Anterior cingulate cortex (tissue), 58 donors: ENCODE data around the gene CYP17A1.

Experiments used
- DNase-seq, 58 donors: peaks; one replicate each; lab custom pipeline; 2025; lab: John Stamatoyannopoulos, UW

The CYP17A1 gene

GRCh38 chr10:102812231-102812876, 24.9 kb downstream of the CYP17A1 start:
- peak in 3 of 58 donors; percentile 2 to 11 (median 10) for DNase-seq

GRCh38 chr10:102811346-102811745, 25.9 kb downstream of the CYP17A1 start:
- DNase-seq, result no peak

- DNase-seq, result no peak
Observed at GRCh38 chr10:102808380-102808779, 28.8 kb downstream of the CYP17A1 start.

- no peak for DNase-seq
Observed at GRCh38 chr10:102804382-102805055, 32.7 kb downstream of the CYP17A1 start.

- DNase-seq, result no peak
Observed at GRCh38 chr10:102802920-102803534, 34.2 kb downstream of the CYP17A1 start.

DNA sequence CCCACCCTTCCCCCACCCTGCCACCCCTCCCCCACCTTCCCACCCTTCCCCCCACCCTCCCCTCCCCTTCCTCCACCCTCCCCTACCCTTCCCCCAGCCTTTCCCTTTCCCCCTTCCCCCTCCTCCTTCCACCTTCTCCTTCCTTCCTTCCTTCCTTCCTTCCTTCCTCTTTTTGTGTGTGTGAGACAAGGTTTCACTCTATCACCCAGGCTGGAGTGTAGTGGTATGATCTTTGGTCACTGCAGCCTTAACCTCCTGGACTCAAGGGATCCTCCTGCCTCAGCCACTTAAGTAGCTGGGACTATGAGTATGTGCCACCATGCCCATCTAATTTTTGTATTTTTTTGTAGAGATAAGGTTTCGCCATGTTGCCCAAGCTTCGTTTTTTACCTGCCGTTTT, 35.2 kb downstream of the CYP17A1 start:
- DNase-seq, result no peak

- no peak for DNase-seq
Observed at GRCh38 chr10:102801496-102801895, 35.7 kb downstream of the CYP17A1 start.

DNA sequence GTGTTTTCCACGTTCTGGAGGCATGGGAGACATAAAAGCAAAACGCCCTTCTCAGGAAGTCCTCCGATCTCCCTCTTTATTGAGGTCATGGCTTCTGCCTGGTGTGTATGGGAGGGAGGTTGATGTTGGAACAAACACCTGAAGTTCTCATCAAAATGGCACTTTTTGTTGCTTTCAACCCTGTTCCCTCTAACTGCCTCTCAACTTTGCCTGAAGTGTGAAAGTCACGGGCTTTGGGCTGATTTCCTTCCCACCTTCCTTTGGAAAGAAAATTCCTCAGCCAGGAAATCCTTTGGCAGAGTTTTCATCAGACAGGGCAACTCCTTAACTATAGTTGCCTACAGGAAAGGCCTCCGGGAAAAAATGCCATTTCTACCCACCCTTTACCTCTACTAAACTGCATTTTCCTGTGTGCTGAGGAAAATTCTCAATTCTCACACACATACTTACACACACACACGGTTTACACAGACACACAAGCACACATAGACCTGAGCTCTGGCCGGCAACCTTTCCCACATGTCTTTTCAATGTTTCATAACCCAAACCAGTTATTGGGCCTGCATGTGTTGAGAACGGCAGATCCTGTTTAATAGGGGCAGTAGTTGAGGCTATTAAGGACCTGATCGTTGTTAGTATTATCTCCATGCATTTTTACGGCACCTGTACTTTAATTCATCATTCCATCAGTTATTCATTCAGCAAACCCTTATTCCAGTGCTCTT, 36.4 kb downstream of the CYP17A1 start:
- DNase-seq, result no peak

DNA sequence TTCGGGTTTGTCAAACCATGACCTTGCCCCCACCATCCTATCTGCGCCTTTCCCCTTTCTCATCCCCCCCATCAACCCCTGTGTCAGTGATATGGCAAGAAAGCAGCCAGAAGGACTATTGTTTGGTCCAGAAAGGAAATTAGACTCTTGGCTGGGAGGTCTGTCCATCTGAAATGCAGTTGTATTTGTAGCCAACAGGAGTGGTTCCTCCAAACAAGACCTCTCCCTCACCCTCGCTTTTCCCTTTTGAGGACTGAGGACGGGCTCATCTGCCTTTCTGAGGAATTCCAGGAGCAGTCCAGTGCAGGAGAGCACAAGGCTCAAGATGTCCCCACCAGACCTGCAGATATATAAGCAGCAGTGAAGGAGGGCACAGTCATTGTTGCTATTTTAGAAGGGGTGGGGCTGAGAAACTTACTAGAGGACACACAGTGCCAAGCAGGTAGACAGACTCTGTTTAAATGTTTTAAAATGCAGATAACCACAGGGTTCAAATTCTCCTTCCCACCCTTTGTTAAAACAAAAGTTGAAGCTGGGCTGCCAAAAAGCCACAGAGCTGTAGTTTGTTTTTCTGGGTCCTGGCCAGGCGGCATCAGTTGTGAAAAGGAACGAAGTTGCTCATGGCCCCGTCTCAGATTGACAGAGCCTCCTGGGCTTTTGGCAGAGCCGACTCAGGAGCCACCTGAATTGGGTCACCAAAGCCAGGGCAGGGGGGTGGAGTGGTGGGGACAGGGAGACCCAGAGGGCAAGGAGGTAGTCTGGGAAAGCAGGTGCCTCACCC, 37.3 kb downstream of the CYP17A1 start:
- DNase-seq, result peak in 13 of 58 donors; percentile 8 to 36 (median 14)

DNA sequence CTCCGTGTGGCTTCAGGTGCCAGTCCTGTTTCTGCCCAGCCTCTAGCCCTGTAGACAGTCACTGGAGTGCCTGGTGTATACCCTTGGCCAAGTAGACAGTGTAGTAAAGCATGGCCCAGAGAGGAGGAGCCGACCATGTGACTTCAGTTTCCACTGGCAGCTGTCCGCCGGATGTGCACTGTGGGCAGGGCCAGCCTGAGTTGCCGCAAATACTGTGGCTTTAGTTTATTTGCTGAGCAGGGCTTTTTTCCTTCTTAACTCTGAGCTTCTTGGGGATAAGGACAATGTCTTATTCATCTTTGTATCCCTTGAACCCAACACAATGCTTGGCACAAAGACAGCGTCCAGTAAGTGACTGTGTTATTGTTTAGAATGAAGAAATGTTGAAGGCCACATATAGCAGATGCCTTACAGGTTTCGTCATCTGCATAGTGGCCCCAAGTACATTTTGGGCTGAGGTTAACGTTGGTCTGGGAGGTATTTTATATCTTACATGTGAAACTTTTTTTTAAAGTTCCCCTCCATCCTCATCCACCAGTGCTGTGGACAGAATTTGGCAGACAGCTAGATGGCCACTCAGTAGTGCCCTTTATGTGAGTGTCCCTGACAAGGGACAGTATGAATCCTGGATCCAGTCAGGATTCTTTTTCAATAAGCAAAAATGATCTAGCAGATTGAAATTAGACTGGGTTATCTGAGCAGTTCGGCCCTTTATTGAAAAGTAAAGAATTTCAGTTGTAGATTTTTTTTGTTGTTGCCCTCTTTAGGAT, 40.6 kb downstream of the CYP17A1 start:
- peak in 52 of 58 donors; percentile 10 to 86 (median 60) for DNase-seq

DNA sequence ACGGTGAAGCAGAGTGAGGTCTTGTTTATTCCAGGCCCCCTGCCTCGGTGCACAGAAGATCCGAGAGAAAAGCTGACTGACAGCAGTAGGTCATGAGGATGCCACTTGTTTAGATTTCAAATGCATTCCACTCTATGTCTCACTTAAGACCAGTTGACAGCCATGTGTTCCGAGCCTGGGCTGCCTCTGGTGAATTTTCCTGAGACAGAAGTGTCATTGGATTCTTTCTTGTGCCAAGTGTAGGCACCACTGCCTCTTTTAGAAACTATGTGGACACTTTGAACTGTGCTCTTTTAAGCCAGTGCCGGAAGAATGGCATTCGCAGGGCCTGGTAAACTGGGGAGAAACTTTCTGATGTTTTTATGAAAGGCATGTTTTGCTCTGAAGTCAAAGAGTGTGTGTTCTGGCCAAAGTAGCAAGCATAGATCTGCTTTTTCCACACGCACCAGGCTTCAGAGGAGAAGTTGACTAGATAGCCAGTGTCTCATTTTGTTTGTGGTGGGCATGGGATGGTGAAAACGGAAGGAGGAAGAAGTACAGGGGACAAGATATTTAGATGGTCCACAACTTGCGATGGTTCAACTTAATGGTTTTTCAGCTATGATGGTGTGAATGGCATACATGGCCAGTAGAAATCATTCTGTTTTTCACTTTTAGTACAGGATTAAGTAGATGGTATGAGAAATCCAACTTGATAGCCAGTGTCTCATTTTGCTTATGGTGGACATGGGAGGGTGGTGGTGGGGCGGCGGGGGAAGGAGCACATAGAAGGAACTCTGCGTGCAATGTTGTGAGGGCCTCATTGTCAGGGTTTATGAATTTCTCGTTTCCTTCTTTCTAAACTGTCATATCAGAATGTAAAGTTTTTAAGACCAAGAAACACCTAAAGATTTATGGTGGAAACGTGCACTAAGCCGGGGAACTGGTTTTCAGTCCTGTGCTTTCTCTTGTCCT, 41.5 kb downstream of the CYP17A1 start:
- DNase-seq, result no peak

DNA sequence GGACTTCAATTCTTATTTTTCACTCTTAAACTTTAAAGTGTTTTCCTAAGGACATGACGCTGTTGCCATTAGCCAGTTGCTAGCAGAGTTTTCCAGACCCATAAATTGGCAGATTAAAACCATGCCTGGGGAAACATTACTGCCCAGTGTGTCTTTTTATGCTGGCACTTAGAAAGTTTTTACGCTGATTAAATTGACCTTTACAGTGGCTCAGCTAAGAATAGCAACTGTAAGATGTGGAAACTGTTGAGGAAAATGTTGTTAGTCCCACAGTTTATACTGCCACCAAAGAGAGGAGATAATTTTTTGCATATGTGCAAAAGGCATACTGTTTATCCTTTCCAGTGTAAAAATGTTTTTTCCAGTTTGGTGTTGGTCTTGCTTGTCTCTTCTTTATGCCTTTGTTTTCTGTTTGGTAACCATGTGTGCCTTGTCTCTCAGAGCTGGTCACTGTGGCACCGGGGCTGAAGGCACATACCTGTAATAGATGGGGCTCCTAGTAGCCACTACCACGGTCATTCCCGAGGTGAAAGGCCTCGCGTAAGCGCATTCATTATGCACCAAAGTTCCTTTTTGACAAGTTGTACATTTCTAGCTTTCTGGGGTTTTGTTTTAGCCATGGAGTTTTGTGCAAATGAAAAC, 45.3 kb downstream of the CYP17A1 start:
- no peak for DNase-seq

GRCh38 chr10:102785818-102786217, 51.4 kb downstream of the CYP17A1 start:
- no peak for DNase-seq

- no peak for DNase-seq
Observed at GRCh38 chr10:102783568-102783967, 53.6 kb downstream of the CYP17A1 start.

DNA sequence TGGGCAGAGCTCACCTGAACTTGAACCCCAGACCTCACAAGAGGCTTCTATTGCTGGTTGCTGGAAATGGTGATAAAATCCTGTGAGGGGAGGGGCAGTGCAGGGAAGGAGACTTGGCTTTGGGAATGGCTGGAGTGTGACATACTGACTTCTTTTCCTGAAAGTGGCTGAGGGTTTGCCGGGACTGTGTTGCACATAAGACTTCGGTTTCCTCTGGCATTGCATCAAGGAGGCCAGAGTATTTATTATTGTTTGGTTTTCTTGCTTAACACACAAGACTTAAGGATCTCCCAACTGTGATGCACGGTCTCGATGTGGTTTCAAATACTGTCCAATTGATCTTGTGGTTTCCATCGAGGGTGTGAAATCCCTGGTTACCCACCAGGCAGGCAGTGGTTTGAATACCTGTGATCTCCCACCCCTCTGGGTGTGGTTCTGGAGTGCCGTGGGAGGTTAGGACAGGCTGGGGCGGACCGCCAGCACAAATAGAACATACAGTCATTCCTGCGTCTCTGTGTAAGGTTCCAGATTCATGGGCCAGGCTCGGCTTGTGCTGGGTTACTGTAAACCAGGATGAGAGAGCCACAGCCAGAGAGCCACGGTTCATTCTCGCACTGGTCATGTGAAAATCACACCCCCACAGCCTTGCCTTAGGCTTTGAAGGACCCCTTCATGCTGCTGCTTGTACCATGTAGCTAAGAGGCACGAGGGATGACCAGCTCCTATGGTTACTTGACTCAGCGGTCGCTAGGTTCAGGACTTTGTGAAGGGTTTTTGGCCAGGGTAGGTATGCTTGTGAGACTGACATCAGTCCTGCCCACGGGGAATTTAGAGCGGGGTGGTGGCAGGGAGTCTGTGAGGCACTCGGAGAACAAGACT, 54.3 kb downstream of the CYP17A1 start:
- peak in 1 of 58 donors; percentile 6 for DNase-seq

DNA sequence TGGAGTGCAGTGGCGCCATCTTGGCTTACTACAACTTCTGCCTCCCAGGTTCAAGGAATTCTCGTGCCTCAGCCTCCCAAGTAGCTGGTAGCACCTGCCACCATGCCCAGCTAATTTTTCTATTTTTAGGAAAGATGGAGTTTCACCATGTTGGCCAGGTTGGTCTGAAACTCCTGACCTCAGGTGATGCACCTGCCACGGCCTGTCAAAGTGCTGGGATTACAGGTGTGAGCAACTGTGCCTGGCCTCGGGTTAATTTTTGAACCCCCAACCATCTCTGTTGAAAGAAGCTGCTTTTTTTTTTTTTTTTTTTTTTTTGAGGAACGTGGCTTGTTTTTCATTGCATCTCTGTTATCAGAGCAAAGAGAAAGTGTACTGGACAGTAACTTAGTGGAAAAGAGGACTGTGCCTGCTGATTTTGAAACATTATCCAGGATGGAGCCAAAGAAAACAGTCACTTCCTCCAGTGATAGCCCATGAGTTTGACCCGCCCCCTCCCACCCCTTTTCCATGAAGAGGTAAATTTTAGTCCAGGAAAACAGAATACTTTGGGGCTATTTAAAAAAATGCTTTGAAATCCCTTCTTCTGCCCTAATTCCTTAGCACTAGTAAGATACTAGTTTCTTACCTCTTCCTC, 55.2 kb downstream of the CYP17A1 start:
- DNase-seq, result no peak
